GM18907 (cell line): Measurements from ENCODE around the gene MAST3.
"Not testable (repeated sequence)": the region's sequence is repeated elsewhere in the genome, so short reads cannot be mapped to it uniquely, and the experiment has no call there.

ENCODE experiments used
- ATAC-seq: cut with Tn5 transposase; IDR thresholded peaks from one replicate; pipeline ENCODE4 v1.9.1; 2021; ENCODE audit warnings: mild to moderate bottlenecking, moderate library complexity; ENCODE audit not compliant: unreplicated experiment

The MAST3 gene

GRCh38 chr19:18157465-18158063 lies 60.0 kb downstream of the MAST3 start:
- ATAC-seq, result no peak

DNA sequence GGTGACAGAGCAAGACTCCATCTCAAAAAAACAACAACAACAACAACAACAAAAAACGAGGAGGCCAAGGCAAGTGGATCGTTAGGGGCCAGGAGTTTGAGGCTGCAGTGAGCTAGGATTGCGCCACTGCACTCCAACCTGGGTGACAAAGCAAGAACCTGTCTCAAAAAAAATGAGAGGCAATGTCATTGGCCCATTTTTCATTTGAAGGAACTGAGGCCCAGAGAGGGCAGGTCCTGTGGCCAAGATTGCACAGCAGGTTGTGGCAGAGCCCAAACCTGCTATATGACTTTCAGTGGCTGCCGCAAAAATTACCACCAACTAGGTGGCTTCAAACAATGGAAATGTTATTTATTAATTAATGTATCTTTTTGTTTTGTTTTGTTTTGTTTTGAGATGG lies 60.9 kb downstream of the MAST3 start:
- no peak for ATAC-seq

DNA sequence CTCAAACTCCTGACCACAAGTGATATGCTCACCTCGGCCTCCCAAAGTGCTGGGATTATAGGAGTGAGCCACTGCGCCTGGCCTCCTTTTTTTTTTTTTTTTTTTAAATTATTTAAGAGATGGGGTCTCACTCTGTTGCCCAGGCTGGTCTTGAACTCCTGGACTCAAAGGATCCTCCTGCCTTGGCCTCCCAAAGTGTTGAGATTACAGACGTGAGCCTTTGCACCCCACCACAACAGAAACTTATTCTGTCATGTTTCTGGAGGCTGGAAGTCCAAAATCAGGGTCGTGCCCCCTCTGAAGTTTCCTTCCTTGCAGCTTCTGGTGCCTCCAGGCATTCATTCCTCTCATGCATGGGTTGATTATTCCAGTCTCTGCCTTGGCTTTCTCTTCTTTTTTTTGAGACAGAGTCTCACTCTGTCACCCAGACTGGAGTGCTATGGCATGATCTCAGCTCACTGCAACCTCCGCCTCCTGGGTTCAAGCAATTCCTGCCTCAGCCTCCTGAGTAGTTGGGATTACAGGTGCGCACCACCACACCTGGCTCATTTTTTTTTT lies 61.6 kb downstream of the MAST3 start:
- ATAC-seq, result not testable (repeated sequence)

DNA sequence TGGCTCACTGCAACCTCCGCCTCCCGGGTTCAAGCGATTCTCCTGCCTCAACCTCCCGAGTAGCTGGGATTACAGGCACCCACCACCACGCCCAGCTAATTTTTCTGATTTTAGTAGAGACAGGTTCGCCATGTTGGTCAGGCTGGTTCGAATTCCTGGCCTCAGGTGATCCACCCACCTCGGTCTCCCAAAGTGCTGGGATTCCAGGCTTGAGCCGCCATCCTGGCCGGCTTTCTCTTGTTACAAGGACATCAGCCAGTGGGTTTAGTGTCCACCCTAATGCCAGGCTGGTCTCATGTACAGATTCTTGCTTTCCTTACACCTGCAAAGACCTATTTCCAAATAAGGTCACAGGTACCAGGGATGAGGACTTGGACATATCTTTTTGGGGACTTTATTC lies 62.2 kb downstream of the MAST3 start:
- ATAC-seq, result no peak

- no peak for ATAC-seq
Measured at GRCh38 chr19:18160493-18160970, 63.0 kb downstream of the MAST3 start.

GRCh38 chr19:18160971-18161635 lies 63.5 kb downstream of the MAST3 start:
- peak; percentile 52 for ATAC-seq

- ATAC-seq, result peak; percentile 19
Measured at GRCh38 chr19:18161636-18162002, 64.0 kb downstream of the MAST3 start.

GRCh38 chr19:18164072-18164471 lies 66.5 kb downstream of the MAST3 start:
- no peak for ATAC-seq

GRCh38 chr19:18165794-18166544 lies 68.4 kb downstream of the MAST3 start:
- ATAC-seq, result no peak

- ATAC-seq, result no peak
Measured at GRCh38 chr19:18167011-18167410, 69.4 kb downstream of the MAST3 start.

GRCh38 chr19:18167975-18168645 lies 70.5 kb downstream of the MAST3 start:
- ATAC-seq, result no peak

GRCh38 chr19:18168673-18169381 lies 71.2 kb downstream of the MAST3 start:
- ATAC-seq, result no peak

DNA sequence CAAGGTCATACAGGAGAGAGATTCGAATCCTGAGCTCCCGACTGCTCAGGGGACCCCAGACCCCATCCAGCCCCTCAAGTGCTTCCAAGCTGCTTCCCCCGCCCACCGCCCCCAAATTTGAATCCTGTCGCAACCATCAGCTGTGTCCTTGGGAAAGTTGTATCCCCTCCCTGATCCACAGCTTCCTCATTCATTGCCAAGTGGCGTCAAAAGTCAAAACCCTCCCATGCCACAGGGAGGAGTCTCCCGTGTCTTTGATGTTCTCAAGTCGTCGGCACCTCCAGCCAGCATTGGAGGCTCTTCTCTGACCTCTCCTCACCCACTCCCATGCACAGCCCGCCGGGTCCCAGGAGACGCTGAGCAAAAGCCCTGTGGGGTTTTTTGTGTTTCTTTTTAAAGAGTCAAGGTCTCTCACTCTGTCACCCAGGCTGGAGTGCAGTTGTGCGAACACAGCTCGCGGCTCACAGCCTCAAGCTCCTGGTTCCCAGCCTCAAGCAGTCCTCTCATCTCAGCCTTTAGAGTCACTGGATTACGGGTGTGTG lies 73.2 kb downstream of the MAST3 start:
- peak; percentile 28 for ATAC-seq

- no peak for ATAC-seq
Measured at GRCh38 chr19:18171605-18172327, 74.2 kb downstream of the MAST3 start.

DNA sequence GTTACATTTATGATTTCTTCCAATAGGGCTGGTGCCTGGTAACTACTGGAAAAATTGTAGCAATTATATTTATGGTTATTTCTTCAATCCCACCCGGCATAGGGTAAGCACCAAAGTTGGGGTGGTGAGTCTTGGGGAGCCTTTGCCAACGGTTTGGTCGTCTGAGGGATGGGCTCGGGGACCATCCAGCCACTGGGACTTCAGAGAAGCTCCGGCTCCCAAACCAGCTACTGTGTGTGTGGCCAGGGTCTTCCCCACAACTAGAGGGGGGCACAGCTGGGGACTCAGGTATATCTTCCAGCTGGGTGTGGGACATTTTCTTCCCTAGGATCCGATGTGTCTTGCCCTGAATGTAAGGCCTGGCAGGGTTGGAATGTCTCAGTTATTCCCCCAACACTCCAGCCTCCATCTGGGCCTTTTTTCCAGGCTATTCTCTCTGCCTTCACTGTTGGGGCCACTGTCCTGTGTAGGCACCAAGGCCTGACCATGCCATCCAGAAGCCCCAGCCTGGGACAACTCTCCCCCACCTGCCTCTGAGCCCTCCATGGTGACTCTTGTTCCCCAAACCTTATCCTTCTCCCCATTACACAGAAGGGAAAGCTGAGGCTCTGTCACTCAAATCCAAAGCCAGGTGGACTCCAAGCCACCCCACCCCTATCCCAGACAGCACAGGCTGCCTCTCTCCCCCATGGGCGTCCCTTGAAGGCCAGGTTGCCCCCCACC lies 74.9 kb downstream of the MAST3 start:
- ATAC-seq, result no peak

GRCh38 chr19:18173054-18173571 lies 75.5 kb downstream of the MAST3 start:
- ATAC-seq, result peak; percentile 5

GRCh38 chr19:18173572-18174288 lies 76.2 kb downstream of the MAST3 start, which contains the start of gene IFI30:
Gene IFI30, plus strand, starts transcription at chr19:18173813. Its CDS starts 29 bp downstream, at chr19:18173842.
- ATAC-seq, result peak; percentile 53

- ATAC-seq, result no peak
Measured at GRCh38 chr19:18174983-18175382, 77.4 kb downstream of the MAST3 start.
